Right forelimb (tissue), 1 donor: ENCODE measurements around the gene PPEF2.
A peak's percentile ranks its signal among the peaks of the same experiment; 100 is the strongest.
"Not testable (repeated sequence)": the region's sequence is repeated elsewhere in the genome, so short reads cannot be mapped to it uniquely, and the experiment has no call there.

Experiments used
- DNase-seq: peaks from one replicate; pipeline ENCODE4 v3.0.0-alpha.2; 2018

Gene PPEF2, protein sequence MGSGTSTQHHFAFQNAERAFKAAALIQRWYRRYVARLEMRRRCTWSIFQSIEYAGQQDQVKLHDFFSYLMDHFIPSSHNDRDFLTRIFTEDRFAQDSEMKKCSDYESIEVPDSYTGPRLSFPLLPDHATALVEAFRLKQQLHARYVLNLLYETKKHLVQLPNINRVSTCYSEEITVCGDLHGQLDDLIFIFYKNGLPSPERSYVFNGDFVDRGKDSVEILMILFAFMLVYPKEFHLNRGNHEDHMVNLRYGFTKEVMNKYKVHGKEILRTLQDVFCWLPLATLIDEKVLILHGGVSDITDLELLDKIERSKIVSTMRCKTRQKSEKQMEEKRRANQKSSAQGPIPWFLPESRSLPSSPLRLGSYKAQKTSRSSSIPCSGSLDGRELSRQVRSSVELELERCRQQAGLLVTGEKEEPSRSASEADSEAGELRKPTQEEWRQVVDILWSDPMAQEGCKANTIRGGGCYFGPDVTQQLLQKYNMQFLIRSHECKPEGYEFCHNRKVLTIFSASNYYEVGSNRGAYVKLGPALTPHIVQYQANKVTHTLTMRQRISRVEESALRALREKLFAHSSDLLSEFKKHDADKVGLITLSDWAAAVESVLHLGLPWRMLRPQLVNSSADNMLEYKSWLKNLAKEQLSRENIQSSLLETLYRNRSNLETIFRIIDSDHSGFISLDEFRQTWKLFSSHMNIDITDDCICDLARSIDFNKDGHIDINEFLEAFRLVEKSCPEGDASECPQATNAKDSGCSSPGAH

GRCh38 chr4:75902352-75902751 is at the start of gene PPEF2:
Gene PPEF2 (minus strand): TSS chr4:75902452. CDS start chr4:75896325, 6,127 bp downstream.
- DNase-seq, result no peak

DNA sequence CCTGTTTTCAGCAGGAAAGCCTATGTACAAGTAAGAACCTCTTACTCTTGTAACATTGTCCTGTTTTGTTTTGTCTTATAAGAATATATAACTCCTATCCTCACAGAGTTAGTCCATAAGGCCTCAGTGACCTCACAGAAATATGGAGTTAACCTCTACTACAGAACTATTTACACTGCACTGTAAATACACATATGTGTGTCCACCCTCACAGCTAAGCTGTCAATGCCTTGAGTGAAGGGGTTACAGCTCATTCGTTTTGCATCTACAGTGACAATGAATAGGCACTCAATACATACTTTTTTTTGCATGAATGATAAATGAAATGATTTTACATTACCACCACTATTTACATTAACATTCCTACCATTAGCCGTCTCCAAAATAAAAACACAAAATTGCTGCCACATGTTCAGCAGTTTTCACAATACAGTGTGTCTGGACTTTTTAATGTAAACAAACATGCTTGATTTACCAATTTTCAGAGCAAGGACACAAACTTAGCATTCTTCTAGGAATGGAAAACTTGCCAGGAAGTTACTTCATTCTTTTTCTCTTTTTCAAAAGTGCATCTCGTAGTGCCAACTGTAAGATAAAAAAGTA is 48.1 kb upstream of the PPEF2 start:
- no peak for DNase-seq

- no peak for DNase-seq
These were observed 46.7 kb upstream of the PPEF2 start for GRCh38 chr4:75948822-75949444.

GRCh38 chr4:75940692-75941253 is 38.5 kb upstream of the PPEF2 start, which contains the start of gene NAAA:
Gene NAAA (minus strand): TSS chr4:75941013. CDS start chr4:75940949, 64 bp downstream.
- peak; percentile 80 for DNase-seq

- peak; percentile 74 for DNase-seq
These were observed 37.8 kb upstream of the PPEF2 start for GRCh38 chr4:75939890-75940691.

DNA sequence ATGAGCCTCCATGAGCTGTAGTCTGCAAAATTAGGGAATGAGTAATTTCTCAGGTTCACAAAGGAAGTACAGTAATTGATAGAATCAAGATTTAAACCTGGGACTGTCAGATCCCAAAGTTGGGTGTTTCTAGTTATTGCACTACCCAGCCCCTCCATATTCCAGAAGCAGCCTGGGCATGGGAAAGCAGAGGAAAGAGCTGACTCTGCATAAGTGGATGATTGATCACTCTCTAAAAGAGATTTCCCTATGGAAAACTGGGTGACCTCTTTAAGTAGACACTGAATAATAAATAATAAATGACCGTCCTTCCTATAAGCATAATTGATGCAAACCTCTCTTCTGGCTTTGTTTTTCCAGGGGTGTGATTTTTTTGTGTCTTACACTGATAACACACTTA is 33.4 kb upstream of the PPEF2 start:
- no peak for DNase-seq

DNA sequence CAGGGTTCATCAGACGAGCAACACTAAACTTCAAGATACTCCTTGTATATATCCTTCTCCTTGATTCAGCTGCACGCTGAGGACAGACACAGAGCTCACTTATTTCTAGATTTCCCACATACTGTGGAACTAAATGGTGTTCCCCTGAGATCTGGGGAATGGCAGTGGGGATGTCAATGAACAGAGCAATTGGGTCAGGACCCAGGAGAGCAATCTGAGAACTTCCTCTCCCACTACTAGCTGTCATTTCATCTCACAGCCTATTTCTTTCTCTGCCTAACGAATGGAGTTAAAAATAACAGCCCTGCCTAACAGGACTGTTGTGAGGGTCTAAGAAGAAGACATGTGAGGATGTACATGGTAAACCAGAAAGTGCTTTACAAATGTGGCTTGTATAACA is 27.9 kb upstream of the PPEF2 start:
- DNase-seq, result no peak

GRCh38 chr4:75924916-75925315 is 22.7 kb upstream of the PPEF2 start:
- DNase-seq, result not testable (repeated sequence)

DNA sequence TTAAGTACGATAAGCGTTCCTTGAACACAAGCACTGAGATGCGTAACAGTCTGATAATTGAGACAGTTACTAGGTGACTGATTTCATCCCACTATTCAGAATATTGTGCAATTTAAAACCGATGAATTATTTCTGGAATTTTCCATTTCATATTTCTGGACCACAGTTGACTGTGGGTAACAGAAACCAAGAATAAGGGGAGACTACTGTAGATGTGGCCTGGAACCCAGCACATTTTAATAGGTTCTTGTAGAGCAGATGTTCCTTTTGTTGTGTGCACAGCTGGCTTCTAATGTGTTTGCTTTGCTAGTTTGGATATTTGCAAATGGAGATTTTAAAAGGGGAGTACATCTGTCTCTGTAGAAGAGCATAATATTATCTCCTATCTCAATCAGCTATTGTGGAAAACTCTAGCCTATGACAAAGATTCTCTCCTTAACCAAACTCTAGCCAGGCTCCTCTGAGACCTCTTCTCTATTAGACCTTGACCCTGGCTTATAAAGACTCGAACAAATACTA is 22.1 kb upstream of the PPEF2 start:
- DNase-seq, result no peak

GRCh38 chr4:75922588-75922987 is 20.3 kb upstream of the PPEF2 start:
- no peak for DNase-seq

- no peak for DNase-seq
These were observed 19.7 kb upstream of the PPEF2 start for GRCh38 chr4:75921910-75922309.

DNA sequence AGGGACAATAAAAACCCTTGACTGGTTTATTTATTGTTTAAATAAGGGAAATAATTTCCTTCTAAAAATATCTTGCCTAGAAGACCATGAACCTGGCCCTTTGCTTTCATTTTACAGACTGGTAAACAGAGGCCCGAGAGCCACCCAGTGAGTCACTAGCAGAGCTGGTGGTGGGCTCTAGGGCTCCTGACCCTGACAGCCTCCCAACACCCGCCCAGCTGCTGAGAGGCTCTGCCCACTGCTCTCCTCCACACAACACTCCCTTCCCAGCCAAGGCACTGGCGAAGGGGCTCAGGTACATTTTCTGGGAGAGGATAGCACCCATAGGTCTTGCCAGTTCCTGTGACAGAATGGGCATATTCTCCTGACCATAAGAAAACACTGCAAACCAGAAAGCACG is 18.1 kb upstream of the PPEF2 start:
- no peak for DNase-seq

- DNase-seq, result peak; percentile 60
These were observed 17.7 kb upstream of the PPEF2 start for GRCh38 chr4:75919920-75920319.

- DNase-seq, result no peak
These were observed 13.9 kb upstream of the PPEF2 start for GRCh38 chr4:75916091-75916661.

DNA sequence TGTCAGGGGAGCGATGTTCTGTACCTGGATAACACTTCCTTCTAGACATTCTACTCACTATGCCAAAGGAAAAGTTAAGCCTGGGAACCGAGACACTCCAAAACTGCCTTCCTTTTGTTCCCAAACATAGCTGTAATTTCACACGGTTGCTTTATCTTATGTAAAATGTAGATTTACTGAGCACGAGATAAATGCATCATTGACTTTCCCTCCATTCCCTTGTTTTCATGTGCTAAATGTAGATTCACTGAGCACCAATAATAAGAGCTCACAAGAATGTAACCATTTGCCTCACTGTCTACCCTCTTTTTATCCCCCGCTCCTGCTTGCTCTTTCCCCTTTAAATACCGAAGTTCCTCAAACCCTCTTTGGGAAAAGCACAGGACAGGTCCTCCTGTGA is 10.7 kb upstream of the PPEF2 start:
- no peak for DNase-seq

- DNase-seq, result not testable (repeated sequence)
These were observed 8.6 kb upstream of the PPEF2 start for GRCh38 chr4:75910831-75911230.

- no peak for DNase-seq
These were observed 7.2 kb upstream of the PPEF2 start for GRCh38 chr4:75909405-75909804.

- DNase-seq, result no peak
These were observed 6.3 kb upstream of the PPEF2 start for GRCh38 chr4:75908555-75908954.

- no peak for DNase-seq
These were observed 5.7 kb upstream of the PPEF2 start for GRCh38 chr4:75907966-75908365.

DNA sequence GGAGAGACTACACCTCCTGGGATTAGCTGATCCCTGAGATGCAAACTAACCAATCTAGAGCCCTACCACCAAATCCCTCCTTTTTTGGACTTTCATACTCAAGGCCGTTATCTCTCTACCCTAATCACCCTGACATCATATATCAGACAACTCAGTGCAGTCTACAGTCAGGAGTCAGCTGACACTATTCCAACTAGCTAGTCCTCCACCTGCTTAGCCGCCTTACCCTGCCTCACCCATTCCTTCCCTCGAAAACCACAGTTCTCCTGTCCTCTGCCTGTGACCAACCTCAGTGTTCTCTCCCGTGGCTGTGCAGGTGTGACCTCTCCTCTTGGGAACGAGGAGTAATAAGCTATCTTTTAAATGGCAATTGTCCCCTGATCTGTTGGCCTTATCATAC is 1.8 kb upstream of the PPEF2 start:
- DNase-seq, result no peak

DNA sequence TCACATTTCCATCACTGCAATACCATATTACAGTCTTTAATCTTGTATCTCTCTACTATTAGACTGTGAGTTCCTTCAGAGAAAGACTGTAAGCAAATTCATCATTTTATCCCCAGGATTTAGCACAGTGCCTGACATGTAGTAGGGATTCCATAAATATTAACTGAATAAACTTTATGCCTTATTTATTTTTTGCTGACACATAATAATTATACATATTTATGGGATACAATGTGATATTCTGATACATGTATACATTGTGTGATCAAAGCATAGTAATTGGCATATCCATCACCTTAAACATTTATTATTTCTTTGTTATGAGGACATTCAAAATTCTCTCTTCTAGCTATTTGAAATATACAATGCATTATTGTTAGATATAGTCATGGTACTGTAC is 3.7 kb downstream of the PPEF2 start:
- no peak for DNase-seq
